Common myeloid progenitor, CD34-positive (primary cell): ENCODE results near the gene WDR7. TPM values are rescaled to one million over a fixed set of nuclear protein-coding genes. Genes with fewer than 3 reads are reported as not detected.

ENCODE experiments used
- CTCF ChIA-PET: fragments of 350-600 bp; sonication (Branson Sonifier 250); formaldehyde crosslinking; loops from one replicate; lab custom pipeline; 2021; ENCODE audit warnings: antibody characterized with exemption; lab: Charles Lee
- POLR2A ChIA-PET: fragments of 350-600 bp; sonication (Branson Sonifier 250); formaldehyde crosslinking; loops from one replicate; lab custom pipeline; 2021; ENCODE audit warnings: antibody characterized with exemption; lab: Charles Lee
- DNase-seq, 3 donors: peaks; one replicate each; pipeline versions ENCODE4 v3.0.0 to v3.0.0-alpha.2; 2013
- H3K27ac ChIP-seq, 2 experiments: 1 replicate in 1 of 2; 2 replicates in 1 of 2; pipeline ENCODE4 v1.7.0; 2013; ENCODE audit warnings: inconsistent platforms in 2 of 2, low read length in 2 of 2, mild to moderate bottlenecking in 2 of 2, low read depth in 1 of 2, moderate library complexity in 1 of 2; ENCODE audit not compliant: severe bottlenecking in 2 of 2, insufficient read depth in 1 of 2, poor library complexity in 1 of 2
- H3K27me3 ChIP-seq, 5 experiments: replicated peaks in 2 of 5; 1 replicate in 3 of 5; 2 replicates in 2 of 5; pipeline versions ENCODE4 v1.6.1 to v1.7.0; 2013; ENCODE audit warnings: low read length in 4 of 5, mild to moderate bottlenecking in 2 of 5, moderate library complexity in 2 of 5, inconsistent platforms in 1 of 5; ENCODE audit not compliant: insufficient read depth in 5 of 5, control insufficient read depth in 4 of 5
- H3K36me3 ChIP-seq, 4 experiments: 1 replicate in 2 of 4; 2 replicates in 2 of 4; pipeline versions ENCODE4 v1.6.1 to v1.7.0; 2013; ENCODE audit warnings: low read length in 3 of 4, control low read depth in 1 of 4, mild to moderate bottlenecking in 1 of 4; ENCODE audit not compliant: control insufficient read depth in 4 of 4, insufficient read depth in 4 of 4
- H3K4me1 ChIP-seq, 4 experiments: 1 replicate in 3 of 4; 2 replicates in 1 of 4; pipeline versions ENCODE4 v1.6.1 to v1.7.1; 2013; ENCODE audit warnings: low read length in 3 of 4, mild to moderate bottlenecking in 3 of 4, control low read depth in 1 of 4, inconsistent platforms in 1 of 4, moderate library complexity in 1 of 4; ENCODE audit not compliant: control insufficient read depth in 4 of 4, insufficient read depth in 4 of 4; ENCODE audit errors: control extremely low read depth in 1 of 4
- H3K4me3 ChIP-seq, 7 experiments: 1 replicate in 4 of 7; 2 replicates in 3 of 7; pipeline versions ENCODE4 v1.5.1 to v1.7.0; 2013; ENCODE audit warnings: mild to moderate bottlenecking in 7 of 7, low read length in 6 of 7, moderate library complexity in 6 of 7, inconsistent platforms in 2 of 7, low read depth in 2 of 7, control low read depth in 1 of 7; ENCODE audit not compliant: insufficient read depth in 4 of 7, control insufficient read depth in 1 of 7; ENCODE audit errors: extremely low read depth in 1 of 7
- H3K9me3 ChIP-seq, 5 experiments: 1 replicate in 4 of 5; 2 replicates in 1 of 5; pipeline versions ENCODE4 v1.6.1 to v1.7.1; 2013; ENCODE audit warnings: low read length in 4 of 5, mild to moderate bottlenecking in 2 of 5, inconsistent platforms in 1 of 5, low read depth in 1 of 5, moderate library complexity in 1 of 5; ENCODE audit not compliant: control insufficient read depth in 4 of 5, insufficient read depth in 2 of 5; ENCODE audit errors: control extremely low read depth in 1 of 5
- WGBS: methylation state at CpG from one replicate; pipeline ENCODE4 v1.1.5; 2013; ENCODE audit not compliant: insufficient coverage; 5-methylcytosine and 5-hydroxymethylcytosine counted together
- polyA plus RNA-seq: library from polyadenylated mRNA; unstranded; fragments of 120-200 nt; gene quantifications from one replicate; pipeline ENCODE4 v1.2.1, GENCODE V29; 2013

WDR7 gene
- polyA plus RNA-seq: 8.8 TPM

DNA sequence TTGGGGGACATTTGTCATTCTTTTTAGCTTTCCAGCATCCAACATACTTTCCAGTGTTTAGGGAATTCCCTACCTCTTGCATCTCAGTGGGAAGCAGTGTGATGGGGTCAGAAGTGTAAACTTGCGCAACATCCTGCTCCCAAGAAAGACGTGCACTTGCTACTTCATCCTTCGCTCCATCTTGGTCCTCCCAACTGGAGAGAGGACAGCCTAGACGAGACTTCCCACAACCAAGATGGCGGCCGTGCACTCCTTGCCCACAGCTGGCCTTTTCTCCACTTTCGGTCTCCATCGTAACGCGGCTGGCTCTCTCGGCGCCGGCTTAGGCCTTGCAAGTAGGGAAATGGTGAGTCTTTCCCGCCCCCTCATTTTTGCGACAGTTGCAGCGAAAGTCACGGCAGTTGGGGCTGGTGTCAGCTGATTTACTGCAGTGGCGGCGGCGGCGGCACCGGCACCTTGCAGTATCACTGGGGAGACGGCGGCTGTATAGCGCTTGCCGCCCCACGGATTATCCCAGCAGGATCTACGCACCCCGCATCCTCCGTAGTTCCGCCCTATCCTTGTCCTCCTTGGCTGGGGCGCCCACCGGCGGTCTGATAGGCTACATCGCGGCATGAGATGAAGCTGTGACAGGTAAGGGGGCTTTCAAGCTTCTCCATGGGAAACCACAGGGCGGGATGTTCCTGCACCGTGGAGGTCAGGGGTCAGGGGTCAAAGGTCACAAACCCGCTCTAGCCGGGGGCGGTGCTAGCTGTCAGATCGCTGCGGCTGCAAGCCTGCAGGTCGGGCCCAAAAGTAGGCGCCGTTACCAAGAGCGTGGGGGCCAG, at the start of gene WDR7:
Gene WDR7, plus strand, starts transcription at position 416 of the 827 bp plus-strand sequence. CDS start 21,157 bp downstream, outside the sequence.
- Histone ChIP-seq H3K27ac (peak within 1 kb of the TSS; percentile 41 to 75), H3K27me3 (no peaks in the 10 kb centered on the region), H3K4me1 (peaks cover 15 to 68% (median 28%) of the 10 kb centered on the region in 4 experiments), H3K9me3 (no peaks in the 10 kb centered on the region), H3K4me3 (peak within 1 kb of the TSS; percentile 76 to 98 (median 90)), H3K36me3 (no peaks in the 10 kb centered on the region)
- DNase-seq: peak; percentile 99
- WGBS: 0% methylated on average over 32 of the region's 47 CpGs
- ChIA-PET CTCF (interaction anchor here (0.9 to 2.7 kb wide), 6 partner anchors 10 to 19 kb away, joined by 3 to 11 read pairs (median 5); partner anchors contain the start of gene TXNL1), POLR2A (interaction anchor here (0.6 to 1.8 kb wide), 2 partner anchors 13 to 1063 kb away, joined by 3 to 7 read pairs; partner anchors contain the start of gene TXNL1)

DNA sequence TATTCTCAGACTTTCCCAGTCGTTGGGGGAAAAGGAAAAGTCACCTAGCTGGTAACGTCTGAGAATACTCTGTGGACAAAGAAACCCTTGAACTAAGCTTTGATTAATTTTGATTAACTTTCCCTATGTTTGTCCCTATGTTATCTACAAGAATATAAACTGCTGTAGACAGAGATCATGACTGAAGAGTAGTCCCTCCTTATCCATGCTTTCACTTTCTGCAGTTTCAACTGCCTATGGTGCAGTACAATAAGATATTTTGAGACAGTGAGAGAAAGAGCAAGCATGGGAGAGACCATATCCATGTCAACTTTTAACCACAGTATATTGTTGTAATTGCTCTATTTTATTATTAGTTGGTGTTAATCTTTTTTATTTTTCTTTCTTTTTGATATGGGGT, 44.5 kb upstream of the WDR7 start:
- Histone ChIP-seq H3K27me3 (no peaks in the 10 kb centered on the region), H3K4me3 (no peak overlapping the region), H3K36me3 (peaks cover 10 to 46% (median 26%) of the 10 kb centered on the region in 4 experiments), H3K27ac (no peak overlapping the region), H3K4me1 (no peaks in the 10 kb centered on the region), H3K9me3 (no peaks in the 10 kb centered on the region)
- 100% methylated on average over 1 of the region's 2 CpGs for WGBS
- POLR2A ChIA-PET: interaction anchor here (0.6 kb wide), 1 partner anchor 409 kb away, joined by 4 read pairs; no protein-coding TSS in a partner anchor
- CTCF ChIA-PET: interaction anchor here (0.7 kb wide), 1 partner anchor 124 kb away, joined by 3 read pairs; no protein-coding TSS in a partner anchor
- DNase-seq: no peak

DNA sequence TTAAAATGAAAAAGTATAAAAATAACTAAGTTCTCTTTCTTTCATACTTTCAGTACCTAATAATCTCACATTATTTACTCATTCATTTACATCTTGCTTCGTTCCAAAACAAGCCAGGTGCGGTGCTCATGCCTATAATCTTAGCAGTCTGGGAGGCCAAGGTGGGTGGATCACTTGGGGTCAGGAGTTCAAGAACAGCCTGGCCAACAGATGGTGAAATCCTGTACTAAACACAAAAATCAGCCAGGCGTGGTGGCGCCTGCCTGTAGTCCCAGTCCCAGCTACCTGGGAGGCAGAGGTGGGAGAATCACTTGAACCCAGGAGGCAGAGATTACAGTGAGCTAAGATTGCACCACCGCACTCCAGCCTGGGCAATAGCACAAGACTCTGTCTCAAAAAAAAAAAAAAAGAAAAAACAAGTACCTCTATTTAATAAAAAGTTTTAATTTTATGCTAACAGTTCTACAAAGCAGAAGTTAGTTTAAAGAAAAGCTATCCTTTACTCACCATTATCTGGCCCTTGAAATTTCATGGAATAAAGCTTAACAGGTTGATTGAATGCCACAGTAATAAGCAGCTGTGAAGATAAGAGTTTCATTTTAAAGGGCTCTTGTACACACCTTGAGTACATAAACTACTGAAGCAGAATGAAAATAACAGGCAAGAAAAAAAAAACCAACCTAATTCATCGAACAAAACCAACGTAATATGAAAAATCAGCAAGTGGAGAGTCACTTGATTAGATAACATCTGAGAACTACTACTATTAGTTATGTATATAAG, 35.2 kb upstream of the WDR7 start:
- Histone ChIP-seq H3K4me1 (no peaks in the 10 kb centered on the region), H3K9me3 (no peaks in the 10 kb centered on the region), H3K27ac (no peak overlapping the region), H3K27me3 (no peaks in the 10 kb centered on the region), H3K4me3 (no peak overlapping the region), H3K36me3 (peaks cover 16 to 64% (median 34%) of the 10 kb centered on the region in 4 experiments)
- ChIA-PET CTCF (interaction anchor here (0.6 kb wide), 1 partner anchor 1203 kb away, joined by 3 read pairs; no protein-coding TSS in a partner anchor), POLR2A (no interaction called here)
- WGBS: 64% methylated on average over 4 of the region's 7 CpGs
- no peak for DNase-seq

DNA sequence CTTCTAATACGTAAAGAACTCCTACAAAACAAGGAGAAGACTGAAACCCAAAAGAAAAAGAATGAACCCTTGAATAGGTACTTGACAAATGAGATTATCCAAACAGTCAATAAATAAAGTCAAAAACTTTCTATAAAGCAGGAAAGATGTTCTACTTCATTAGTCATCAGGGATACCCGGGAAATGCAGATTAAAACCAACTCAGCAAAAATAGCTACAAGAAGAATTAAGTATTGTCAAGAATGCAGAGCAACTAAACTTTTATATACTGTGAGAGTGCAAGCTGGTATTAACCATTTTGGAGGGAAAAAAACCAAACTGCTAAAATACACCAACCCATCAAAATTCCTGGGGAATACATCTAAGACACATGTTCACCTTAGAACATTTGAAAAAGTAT, 23.2 kb upstream of the WDR7 start:
- Histone ChIP-seq H3K4me3 (no peak overlapping the region), H3K27ac (no peak overlapping the region), H3K4me1 (peaks cover 0 to 3% (median 0%) of the 10 kb centered on the region in 4 experiments), H3K9me3 (no peaks in the 10 kb centered on the region), H3K27me3 (no peaks in the 10 kb centered on the region), H3K36me3 (peaks cover 3 to 34% (median 14%) of the 10 kb centered on the region in 4 experiments)
- WGBS: no CpG with 5 or more reads among the region's 2 CpGs
- CTCF ChIA-PET: interaction anchor here (0.7 kb wide), 1 partner anchor 53 kb away, joined by 4 read pairs; no protein-coding TSS in a partner anchor
- POLR2A ChIA-PET: no interaction called here
- DNase-seq: no peak

DNA sequence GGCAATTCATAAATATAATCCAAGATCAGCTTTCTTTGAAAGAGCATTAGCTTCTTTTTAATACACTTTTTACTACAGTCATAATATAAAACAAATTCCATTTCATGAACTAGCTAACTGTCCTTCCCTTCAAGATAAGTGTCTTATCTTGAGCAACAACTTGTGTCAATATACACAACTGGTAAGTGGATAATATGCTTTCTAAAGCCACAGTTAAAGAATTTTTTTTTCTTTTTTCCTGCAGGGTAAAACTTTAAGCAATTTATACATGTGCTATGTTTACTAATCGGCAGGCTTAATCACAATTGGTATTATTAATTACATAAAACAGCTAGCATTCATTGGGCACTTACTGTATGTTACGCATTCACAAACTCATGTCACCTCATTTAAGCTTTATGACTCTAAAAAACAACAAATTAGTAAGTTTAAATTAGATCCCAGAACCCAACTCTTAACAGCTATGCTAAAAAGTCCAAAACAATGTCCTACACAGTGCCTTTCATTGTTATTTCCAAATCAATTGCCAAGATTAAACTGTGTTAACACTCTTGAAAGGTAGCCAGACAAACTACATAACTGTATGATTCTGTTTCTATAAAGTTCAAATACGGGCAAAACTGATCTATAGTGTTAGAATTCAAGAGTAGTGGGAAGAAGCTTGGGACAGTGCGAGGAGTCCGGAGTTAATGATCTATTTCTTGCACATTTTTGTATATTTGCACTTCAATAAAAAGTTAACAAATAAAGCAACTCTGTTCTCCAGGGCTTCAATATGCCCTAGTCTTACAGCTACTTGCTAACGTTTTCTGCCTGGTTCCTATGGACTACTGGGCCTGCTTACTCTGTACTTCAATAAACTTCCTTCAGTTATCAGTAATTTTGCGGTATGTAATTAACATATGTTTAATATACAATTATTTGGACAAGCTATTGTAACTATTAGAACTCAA, 18.8 kb upstream of the WDR7 start:
- ChIA-PET POLR2A (no interaction called here), CTCF (interaction anchor here (1.0 to 2.0 kb wide), 2 partner anchors 19 to 28 kb away, joined by 3 to 5 read pairs; partner anchors contain the start of gene WDR7)
- H3K9me3 ChIP-seq: no peaks in the 10 kb centered on the region
- no peaks in the 10 kb centered on the region for H3K27me3 ChIP-seq
- no peak overlapping the region for H3K4me3 ChIP-seq
- H3K36me3 ChIP-seq: peaks cover 0 to 22% (median 8%) of the 10 kb centered on the region in 4 experiments
- peaks cover 3 to 18% (median 12%) of the 10 kb centered on the region in 4 experiments for H3K4me1 ChIP-seq
- 100% methylated on average over 2 of the region's 7 CpGs for WGBS
- peak in 2 of 3 donors; percentile 13 to 56 for DNase-seq
- H3K27ac ChIP-seq: peak overlapping the region in 1 of 2 experiments; percentile 29

DNA sequence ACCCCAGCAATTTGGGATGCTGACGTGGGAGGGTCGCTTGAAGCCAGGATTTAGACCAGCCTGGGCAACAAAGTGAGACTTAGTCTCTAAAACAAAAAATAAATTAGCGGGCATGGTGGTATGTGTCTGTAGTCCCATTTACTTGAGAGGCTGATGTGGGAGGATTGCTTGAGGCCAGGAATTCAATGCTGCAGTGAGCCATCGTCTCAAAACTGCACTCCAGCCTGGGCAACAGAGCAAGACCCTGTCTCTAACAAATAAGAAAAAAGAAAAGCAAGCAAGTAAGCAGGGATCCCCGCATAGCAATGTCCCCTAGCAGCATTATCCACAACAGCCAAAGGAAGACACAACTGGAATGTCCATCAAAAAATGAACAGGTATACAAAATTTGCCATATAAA, 16.2 kb upstream of the WDR7 start:
- 90% methylated on average over 3 of the region's 5 CpGs for WGBS
- Histone ChIP-seq H3K4me1 (peaks cover 9 to 26% (median 16%) of the 10 kb centered on the region in 4 experiments), H3K4me3 (peak overlapping the region in 1 of 7 experiments; percentile 33), H3K9me3 (no peaks in the 10 kb centered on the region), H3K27ac (no peak overlapping the region), H3K27me3 (no peaks in the 10 kb centered on the region), H3K36me3 (peaks cover 0 to 21% (median 6%) of the 10 kb centered on the region in 4 experiments)
- no peak for DNase-seq
- CTCF ChIA-PET: no interaction called here
- POLR2A ChIA-PET: no interaction called here
